Measurements from ENCODE around the gene DGKZ.

Gene DGKZ

DNA sequence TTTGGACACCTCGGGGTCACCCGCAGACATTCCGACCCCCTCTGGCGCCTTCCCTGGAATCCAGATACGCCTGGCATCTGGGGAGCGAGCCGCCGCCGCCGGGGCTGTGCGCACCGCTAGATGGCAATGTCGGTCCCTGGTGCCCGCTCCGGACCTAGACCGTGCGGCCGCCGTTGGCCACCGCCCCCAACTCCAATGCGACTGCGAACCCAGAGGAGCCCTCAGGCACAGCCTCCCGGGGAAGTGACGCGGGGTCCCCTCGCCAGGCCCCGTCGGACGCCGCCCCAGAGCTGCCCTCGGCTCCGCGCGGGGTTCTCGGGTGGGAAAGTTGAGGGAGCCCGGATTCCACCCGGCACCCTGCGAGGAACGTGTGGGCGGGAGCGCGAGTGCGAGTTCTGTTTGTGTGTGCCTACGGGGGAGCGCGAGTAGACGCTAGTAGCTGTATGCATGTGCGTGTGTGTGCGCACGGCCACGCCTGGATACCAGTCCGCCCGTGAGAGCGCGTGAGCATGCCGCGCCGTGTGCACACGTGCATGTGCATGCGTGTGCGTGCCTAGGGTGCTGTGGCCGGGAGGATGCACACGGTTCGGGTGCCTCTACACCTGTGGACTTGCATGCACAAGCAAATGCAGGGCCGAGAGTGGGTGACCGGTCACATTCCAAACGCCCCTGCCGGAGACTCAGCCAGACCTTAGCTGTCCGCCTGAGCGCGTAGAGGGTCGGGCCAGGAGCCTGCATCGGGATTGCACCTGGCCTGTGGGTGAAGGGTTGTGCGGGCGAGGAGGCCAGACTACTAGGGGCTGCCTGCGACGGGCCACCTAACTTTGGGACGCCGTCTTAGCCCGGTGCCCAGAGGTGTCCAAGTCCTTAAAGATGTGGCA lies 42.4 kb downstream of the DGKZ start:
- Histone ChIP-seq H3K9me3 (ENCODE audit: insufficient read depth, low read depth, low read length) (no peaks in the 10 kb centered on the region), H3K9ac (ENCODE audit: low read depth, low read length, poor library complexity, severe bottlenecking) (no peak overlapping the region), H2AFZ (ENCODE audit: low read length) (peak overlapping the region; percentile 92), H3K36me3 (ENCODE audit: insufficient read depth, low read length) (no peaks in the 10 kb centered on the region), H3K9me2 (replicated peaks; ENCODE audit: low read depth, low read length) (no peaks in the 10 kb centered on the region), H3F3A (ENCODE audit: low read depth) (no peaks in the 10 kb centered on the region), H3K4me3 (ENCODE audit: low read length, poor library complexity, severe bottlenecking) (peak overlapping the region; percentile 74), H3K27me3 (ENCODE audit: insufficient read depth, low read length, poor library complexity, severe bottlenecking) (peaks cover 4% of the 10 kb centered on the region), H3K4me2 (ENCODE audit: low read depth, low read length, poor library complexity, severe bottlenecking) (peak overlapping the region; percentile 79), H3K4me1 (ENCODE audit: insufficient read depth, low read length, poor library complexity, severe bottlenecking) (peaks cover 9% of the 10 kb centered on the region), H3K79me2 (ENCODE audit: insufficient read depth, low read length) (no peaks in the 10 kb centered on the region), H4K20me1 (ENCODE audit: insufficient read depth, low read length, poor library complexity, severe bottlenecking) (no peaks in the 10 kb centered on the region)
- no peak for TF ChIP-seq EZH2phosphoT487 (IDR thresholded peaks at IDR 0.05; ENCODE audit: borderline replicate concordance)
- peak; percentile 81 for TF ChIP-seq CTCF (conservative IDR thresholded peaks at IDR 0.05; ENCODE audit: low read length)

DNA sequence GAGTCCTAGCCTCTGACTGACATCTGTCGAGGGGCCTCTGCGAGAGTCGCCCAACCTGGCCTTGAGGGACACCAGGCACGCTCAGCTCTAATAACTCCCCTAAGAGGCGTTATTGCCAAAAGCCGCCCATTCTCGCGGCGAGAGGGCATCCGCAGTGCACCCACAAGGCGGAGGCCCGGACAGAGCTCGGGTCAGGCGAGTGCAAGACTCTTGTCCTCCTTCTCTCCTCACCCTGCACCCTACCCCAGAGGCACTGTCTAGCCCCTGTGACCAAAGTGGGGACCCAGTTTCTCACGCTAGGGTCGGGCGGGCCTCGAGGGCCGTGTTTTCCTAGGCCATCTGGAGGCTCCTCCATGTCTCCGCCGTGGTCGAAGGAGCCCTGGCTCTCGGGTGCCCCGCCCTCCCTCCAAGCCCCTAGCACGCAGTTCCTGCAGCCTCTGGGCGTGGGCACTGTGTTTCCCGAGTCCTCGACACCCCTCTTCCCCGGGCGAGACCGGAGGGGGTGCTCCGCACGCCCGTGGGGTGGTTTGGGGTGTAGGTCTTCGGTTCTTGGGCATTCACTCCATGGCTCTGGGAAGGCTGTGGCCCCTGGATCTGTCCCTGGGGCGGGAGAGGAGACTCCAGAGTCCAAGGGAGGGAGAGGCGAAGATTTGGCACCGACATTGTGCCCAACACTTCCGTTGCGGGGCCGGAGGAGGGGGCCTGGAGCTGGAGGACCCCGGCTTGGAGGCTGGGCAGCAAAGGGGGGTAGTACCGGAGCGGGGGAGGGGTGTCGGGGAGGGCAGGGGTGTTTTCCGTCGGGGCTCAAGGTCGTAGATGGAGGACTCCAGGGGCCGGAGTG lies 43.3 kb downstream of the DGKZ start:
- peak overlapping the region; percentile 79 for H3K4me2 ChIP-seq (ENCODE audit: low read depth, low read length, poor library complexity, severe bottlenecking)
- H3K9ac ChIP-seq (ENCODE audit: low read depth, low read length, poor library complexity, severe bottlenecking): no peak overlapping the region
- no peaks in the 10 kb centered on the region for H3K9me3 ChIP-seq (ENCODE audit: insufficient read depth, low read depth, low read length)
- no peak overlapping the region for H2AFZ ChIP-seq (ENCODE audit: low read length)
- no peaks in the 10 kb centered on the region for H3F3A ChIP-seq (ENCODE audit: low read depth)
- H3K79me2 ChIP-seq (ENCODE audit: insufficient read depth, low read length): no peaks in the 10 kb centered on the region
- H3K36me3 ChIP-seq (ENCODE audit: insufficient read depth, low read length): no peaks in the 10 kb centered on the region
- no peaks in the 10 kb centered on the region for H4K20me1 ChIP-seq (ENCODE audit: insufficient read depth, low read length, poor library complexity, severe bottlenecking)
- H3K27me3 ChIP-seq (ENCODE audit: insufficient read depth, low read length, poor library complexity, severe bottlenecking): peaks cover 4% of the 10 kb centered on the region
- peaks cover 9% of the 10 kb centered on the region for H3K4me1 ChIP-seq (ENCODE audit: insufficient read depth, low read length, poor library complexity, severe bottlenecking)
- no peaks in the 10 kb centered on the region for H3K9me2 ChIP-seq (replicated peaks; ENCODE audit: low read depth, low read length)
- TF ChIP-seq EZH2phosphoT487 (IDR thresholded peaks at IDR 0.05; ENCODE audit: borderline replicate concordance) (no peak), CTCF (conservative IDR thresholded peaks at IDR 0.05; ENCODE audit: low read length) (no peak)
- H3K4me3 ChIP-seq (ENCODE audit: low read length, poor library complexity, severe bottlenecking): peak overlapping the region; percentile 74

DNA sequence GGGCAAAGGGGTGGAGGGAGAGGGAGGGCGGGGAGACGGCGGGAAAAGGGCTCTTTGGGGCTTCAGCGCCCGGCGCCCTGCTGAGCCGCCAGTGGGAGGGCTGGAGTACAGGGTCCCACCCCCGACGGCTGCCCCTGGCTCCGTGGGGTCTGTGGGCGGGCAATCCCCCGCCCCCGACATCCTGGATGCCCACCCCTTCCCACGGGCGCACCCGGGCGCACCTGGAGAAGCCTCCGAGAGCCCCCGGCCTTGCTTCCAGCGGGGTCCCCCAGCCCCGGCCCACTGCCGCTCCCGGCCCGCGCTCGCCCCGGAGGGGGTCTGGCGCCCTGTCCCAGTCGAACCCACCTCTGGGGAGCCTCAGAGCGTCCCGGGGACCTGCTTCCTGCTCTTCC lies 43.9 kb downstream of the DGKZ start:
- Histone ChIP-seq H3K27me3 (ENCODE audit: insufficient read depth, low read length, poor library complexity, severe bottlenecking) (peaks cover 4% of the 10 kb centered on the region), H3K4me2 (ENCODE audit: low read depth, low read length, poor library complexity, severe bottlenecking) (no peak overlapping the region), H3K9ac (ENCODE audit: low read depth, low read length, poor library complexity, severe bottlenecking) (no peak overlapping the region), H3K36me3 (ENCODE audit: insufficient read depth, low read length) (no peaks in the 10 kb centered on the region; the same call in 1 of the 2 replicates), H3K4me3 (ENCODE audit: low read length, poor library complexity, severe bottlenecking) (no peak overlapping the region), H3K9me3 (ENCODE audit: insufficient read depth, low read depth, low read length) (no peaks in the 10 kb centered on the region), H3F3A (ENCODE audit: low read depth) (no peaks in the 10 kb centered on the region), H4K20me1 (ENCODE audit: insufficient read depth, low read length, poor library complexity, severe bottlenecking) (no peaks in the 10 kb centered on the region), H3K4me1 (ENCODE audit: insufficient read depth, low read length, poor library complexity, severe bottlenecking) (peaks cover 9% of the 10 kb centered on the region), H2AFZ (ENCODE audit: low read length) (no peak overlapping the region), H3K9me2 (replicated peaks; ENCODE audit: low read depth, low read length) (no peaks in the 10 kb centered on the region), H3K79me2 (ENCODE audit: insufficient read depth, low read length) (no peaks in the 10 kb centered on the region)
- no peak for TF ChIP-seq CTCF (conservative IDR thresholded peaks at IDR 0.05; ENCODE audit: low read length)

Measured in Loucy (cell line).